Liver (tissue), 3 donors: Measurements from ENCODE around the gene SLC9A3.

Source experiments
- EGR1 ChIP-seq, 2 donors: IDR thresholded peaks; 2 replicates each; pipeline ENCODE4 v1.6.1; 2016 to 2018; ENCODE audit warnings: antibody characterized with exemption in 2 of 2, low read depth in 2 of 2
- FOXA1 ChIP-seq: IDR thresholded peaks from 2 replicates; pipeline ENCODE4 v1.6.1; 2016; ENCODE audit warnings: antibody characterized with exemption
- JUND ChIP-seq, 2 donors: IDR thresholded peaks; 2 replicates each; pipeline ENCODE4 v1.6.1; 2016; ENCODE audit warnings: antibody characterized with exemption in 2 of 2
- NR2F2 ChIP-seq: IDR thresholded peaks from 2 replicates; pipeline ENCODE4 v1.6.1; 2016; ENCODE audit warnings: antibody characterized with exemption
- RAD21 ChIP-seq, 2 donors: IDR thresholded peaks; 2 replicates each; pipeline ENCODE4 v1.6.1; 2016; ENCODE audit warnings: antibody characterized with exemption in 2 of 2, mild to moderate bottlenecking in 2 of 2
- REST ChIP-seq: IDR thresholded peaks from 2 replicates; pipeline ENCODE4 v1.6.1; 2016; ENCODE audit warnings: antibody characterized with exemption, mild to moderate bottlenecking
- RXRA ChIP-seq, 2 donors: IDR thresholded peaks; 2 replicates each; pipeline ENCODE4 v1.6.1; 2017 to 2018; ENCODE audit warnings: antibody characterized with exemption in 2 of 2, mild to moderate bottlenecking in 1 of 2
- SP1 ChIP-seq: IDR thresholded peaks from 2 replicates; pipeline ENCODE4 v1.6.1; 2018; ENCODE audit warnings: antibody characterized with exemption, mild to moderate bottlenecking
- TAF1 ChIP-seq: conservative IDR thresholded peaks from 2 replicates; pipeline ENCODE4 v1.6.1; 2016; ENCODE audit warnings: antibody characterized with exemption, mild to moderate bottlenecking
- YY1 ChIP-seq: IDR thresholded peaks from 2 replicates; pipeline ENCODE4 v1.6.1; 2016; ENCODE audit warnings: antibody characterized with exemption, mild to moderate bottlenecking
- ZBTB33 ChIP-seq: IDR thresholded peaks from 2 replicates; pipeline ENCODE4 v1.6.1; 2016; ENCODE audit warnings: antibody characterized with exemption
- TF ChIP-seq, protein P1 (sequence below): fragments of 150-350 bp; IDR thresholded peaks from 2 replicates; pipeline ENCODE4 v1.5.1; 2017; ENCODE audit warnings: improper control_type of control experiment, low read depth, low read length; ENCODE audit not compliant: missing input control
- TF ChIP-seq, protein P2 (sequence below): IDR thresholded peaks from 2 replicates; pipeline ENCODE4 v1.6.1; 2016; ENCODE audit warnings: antibody characterized with exemption
- TF ChIP-seq, protein P3 (sequence below): IDR thresholded peaks from 2 replicates; pipeline ENCODE4 v1.6.1; 2016; ENCODE audit warnings: antibody characterized with exemption
- donor health status: healthy.
- donor health status: healthy.

DNA sequence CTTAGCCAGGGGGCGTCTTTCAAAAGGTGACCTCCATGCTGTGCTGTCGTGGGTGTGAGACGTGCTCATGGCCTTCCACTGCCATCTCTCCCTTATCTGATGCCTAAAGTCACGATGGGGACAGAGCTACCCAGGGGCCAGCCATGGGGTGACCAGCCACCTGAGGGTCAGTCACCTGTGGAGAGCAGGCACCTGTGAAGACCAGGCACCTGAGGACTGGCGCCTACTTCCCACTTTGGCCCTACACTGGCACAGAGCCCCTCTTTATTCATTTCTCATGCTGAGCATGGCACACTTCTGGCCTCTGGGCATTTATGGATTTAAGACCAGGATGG lies 87.6 kb downstream of the SLC9A3 start:
- TF ChIP-seq, protein P1, sequence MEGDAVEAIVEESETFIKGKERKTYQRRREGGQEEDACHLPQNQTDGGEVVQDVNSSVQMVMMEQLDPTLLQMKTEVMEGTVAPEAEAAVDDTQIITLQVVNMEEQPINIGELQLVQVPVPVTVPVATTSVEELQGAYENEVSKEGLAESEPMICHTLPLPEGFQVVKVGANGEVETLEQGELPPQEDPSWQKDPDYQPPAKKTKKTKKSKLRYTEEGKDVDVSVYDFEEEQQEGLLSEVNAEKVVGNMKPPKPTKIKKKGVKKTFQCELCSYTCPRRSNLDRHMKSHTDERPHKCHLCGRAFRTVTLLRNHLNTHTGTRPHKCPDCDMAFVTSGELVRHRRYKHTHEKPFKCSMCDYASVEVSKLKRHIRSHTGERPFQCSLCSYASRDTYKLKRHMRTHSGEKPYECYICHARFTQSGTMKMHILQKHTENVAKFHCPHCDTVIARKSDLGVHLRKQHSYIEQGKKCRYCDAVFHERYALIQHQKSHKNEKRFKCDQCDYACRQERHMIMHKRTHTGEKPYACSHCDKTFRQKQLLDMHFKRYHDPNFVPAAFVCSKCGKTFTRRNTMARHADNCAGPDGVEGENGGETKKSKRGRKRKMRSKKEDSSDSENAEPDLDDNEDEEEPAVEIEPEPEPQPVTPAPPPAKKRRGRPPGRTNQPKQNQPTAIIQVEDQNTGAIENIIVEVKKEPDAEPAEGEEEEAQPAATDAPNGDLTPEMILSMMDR: no peak
- TF ChIP-seq JUND (IDR thresholded peaks at IDR 0.05) (no peak), REST (no peak), NR2F2 (no peak), ZBTB33 (no peak), FOXA1 (no peak), YY1 (no peak), RXRA (IDR thresholded peaks at IDR 0.05) (no peak), SP1 (no peak), RAD21 (IDR thresholded peaks at IDR 0.05) (no peak), TAF1 (no peak), EGR1 (IDR thresholded peaks at IDR 0.05; ENCODE audit: low read depth in 2 of 2) (no peak)
- TF ChIP-seq, protein P2, sequence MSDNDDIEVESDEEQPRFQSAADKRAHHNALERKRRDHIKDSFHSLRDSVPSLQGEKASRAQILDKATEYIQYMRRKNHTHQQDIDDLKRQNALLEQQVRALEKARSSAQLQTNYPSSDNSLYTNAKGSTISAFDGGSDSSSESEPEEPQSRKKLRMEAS: no peak
- TF ChIP-seq, protein P3, sequence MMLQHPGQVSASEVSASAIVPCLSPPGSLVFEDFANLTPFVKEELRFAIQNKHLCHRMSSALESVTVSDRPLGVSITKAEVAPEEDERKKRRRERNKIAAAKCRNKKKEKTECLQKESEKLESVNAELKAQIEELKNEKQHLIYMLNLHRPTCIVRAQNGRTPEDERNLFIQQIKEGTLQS: no peak
